HepG2 (cell line): ENCODE measurements around the gene OR1I1. TPM values are rescaled to one million over a fixed set of nuclear protein-coding genes. Genes with fewer than 3 reads are reported as not detected.

ENCODE experiments used
- CAMTA2 ChIP-seq: sonication (generic); formaldehyde crosslinking; IDR thresholded peaks from 2 replicates; pipeline ENCODE4 v1.4.0; 2020; ENCODE audit warnings: mild to moderate bottlenecking, missing genetic modification reagents, borderline replicate concordance
- DMAP1 ChIP-seq: IDR thresholded peaks from 2 replicates; pipeline ENCODE4 v1.6.1; 2016
- ETS1 ChIP-seq: sonication (generic); formaldehyde crosslinking; IDR thresholded peaks from 2 replicates; pipeline ENCODE4 v1.4.0; 2020; ENCODE audit warnings: missing genetic modification reagents
- GLMP ChIP-seq: sonication (generic); formaldehyde crosslinking; IDR thresholded peaks from 2 replicates; pipeline ENCODE4 v1.9.0; 2021; ENCODE audit warnings: missing genetic modification reagents, mild to moderate bottlenecking, borderline replicate concordance
- MTF1 ChIP-seq: sonication (generic); formaldehyde crosslinking; IDR thresholded peaks from 2 replicates; pipeline ENCODE4 v1.5.0; 2020; ENCODE audit warnings: missing genetic modification reagents
- MTF2 ChIP-seq: sonication (generic); formaldehyde crosslinking; IDR thresholded peaks from 2 replicates; pipeline ENCODE4 v1.5.0; 2020; ENCODE audit warnings: missing genetic modification reagents, borderline replicate concordance
- POLR2A ChIP-seq, 2 experiments: IDR thresholded peaks; 2 replicates each; pipeline ENCODE4 v1.6.1; 2011; ENCODE audit warnings: low read depth in 2 of 2, low read length in 2 of 2, mild to moderate bottlenecking in 1 of 2, moderate library complexity in 1 of 2; ENCODE audit not compliant: insufficient read depth in 1 of 2
- POLR2G ChIP-seq: fragments of 200-400 bp; formaldehyde crosslinking; IDR thresholded peaks from 2 replicates; pipeline ENCODE4 v1.6.1; 2018; ENCODE audit warnings: mild to moderate bottlenecking, low read depth, low read length, moderate library complexity
- REPIN1 ChIP-seq: sonication (generic); formaldehyde crosslinking; IDR thresholded peaks from 2 replicates; pipeline ENCODE4 v1.8.0; 2022; ENCODE audit warnings: missing genetic modification reagents, low read depth, mild to moderate bottlenecking, borderline replicate concordance
- SP1 ChIP-seq, 2 experiments: fragments of 450-650 bp in 1 of 2; sonication (generic) in 1 of 2; formaldehyde crosslinking in 1 of 2; IDR thresholded peaks; 2 replicates each; pipeline versions ENCODE4 v1.4.0 to v1.6.1; 2016 to 2020; ENCODE audit warnings: missing genetic modification reagents in 1 of 2
- TAF1 ChIP-seq: sonication (generic); formaldehyde crosslinking; IDR thresholded peaks from 2 replicates; pipeline ENCODE4 v1.4.0; 2020; ENCODE audit warnings: missing genetic modification reagents
- YY1 ChIP-seq: IDR thresholded peaks from 2 replicates; pipeline ENCODE4 v1.6.1; 2011; ENCODE audit warnings: low read length, low read depth, moderate library complexity, mild to moderate bottlenecking; ENCODE audit not compliant: insufficient read depth, insufficient replicate concordance
- ZFP1 ChIP-seq: IDR thresholded peaks from 2 replicates; pipeline ENCODE4 v1.6.1; 2016
- ZFP37 ChIP-seq: sonication (generic); formaldehyde crosslinking; IDR thresholded peaks from 2 replicates; pipeline ENCODE4 v1.4.0; 2020; ENCODE audit warnings: missing genetic modification reagents, borderline replicate concordance
- ZKSCAN1 ChIP-seq: fragments of 150-350 bp; IDR thresholded peaks from 2 replicates; pipeline ENCODE4 v1.6.1; 2014; ENCODE audit warnings: low read length
- ZMAT3 ChIP-seq: sonication (generic); formaldehyde crosslinking; conservative IDR thresholded peaks from 2 replicates; pipeline ENCODE4 v1.7.0; 2021; ENCODE audit warnings: missing genetic modification reagents
- ZNF407 ChIP-seq: sonication (generic); formaldehyde crosslinking; IDR thresholded peaks from one replicate; pipeline ENCODE4 v1.5.1; 2020; ENCODE audit warnings: mild to moderate bottlenecking, missing genetic modification reagents; ENCODE audit errors: not compliant biosample characterization
- ZNF44 ChIP-seq: sonication (generic); formaldehyde crosslinking; IDR thresholded peaks from 2 replicates; pipeline ENCODE4 v1.5.1; 2020; ENCODE audit warnings: mild to moderate bottlenecking, missing genetic modification reagents
- ZNF563 ChIP-seq: sonication (generic); formaldehyde crosslinking; IDR thresholded peaks from 2 replicates; pipeline ENCODE4 v1.8.0; 2022; ENCODE audit warnings: mild to moderate bottlenecking, moderate library complexity, missing genetic modification reagents
- ZNF790 ChIP-seq: sonication (generic); formaldehyde crosslinking; IDR thresholded peaks from 2 replicates; pipeline ENCODE4 v1.8.0; 2022; ENCODE audit warnings: missing genetic modification reagents, mild to moderate bottlenecking, borderline replicate concordance
- polyA plus RNA-seq, 8 experiments: library from polyadenylated mRNA; depleted of rRNA in 3 of 8; stranded (reverse) in 7 of 8; unstranded in 1 of 8; fragments of >200 nt; fragmentation: Illumina TruSeq in 4 of 8; extraction: Trizol in 4 of 8; gene quantifications; 2 replicates each; pipeline versions ENCODE4 v1.2.1 to v1.2.3, GENCODE V29; 2011 to 2016; ENCODE audit warnings: low read depth in 4 of 8, missing spikeins in 1 of 8, mixed read lengths in 1 of 8; ENCODE audit not compliant: insufficient read depth in 1 of 8
- total RNA-seq, 5 experiments: library from RNA; depleted of rRNA; stranded (reverse); fragments of >200 nt; fragmentation: Illumina TruSeq; extraction: Trizol; gene quantifications; 2 replicates each; pipeline ENCODE4 v1.2.3, GENCODE V29; 2016; ENCODE audit warnings: low read depth in 1 of 5

The OR1I1 gene
- total and polyA plus RNA-seq, 2 of the 13 experiments (the other 11 are each of a cell fraction or from before 2014, with no cell fraction given), result not detected

GRCh38 chr19:15124572-15125231 lies 42.7 kb downstream of the OR1I1 start (continued):
- TF ChIP-seq DMAP1 (CRISPR knock-in tag) (0 out of 2 replicates have a peak, but pooled peaks have one; percentile 8), ZFP37 (no peak), ZNF563 (CRISPR knock-in tag) (0 out of 2 replicates have a peak, but pooled peaks have one; percentile 70), MTF2 (CRISPR knock-in tag) (no peak), ZMAT3 (CRISPR knock-in tag) (0 out of 2 replicates have a peak, but pooled peaks have one; percentile 4), YY1 (peak; percentile 11), GLMP (CRISPR knock-in tag) (no peak), TAF1 (CRISPR knock-in tag) (peak; percentile 55; the same call in 1 of the 2 replicates), SP1 (IDR thresholded peaks at IDR 0.05) (no peak), SP1 (CRISPR knock-in tag; IDR thresholded peaks at IDR 0.05) (peak; percentile 78), POLR2A (IDR thresholded peaks at IDR 0.05; ENCODE audit: insufficient read depth in 1 of 2, low read depth in 2 of 2, low read length in 2 of 2) (peak in 1 of 2 experiments; percentile 5; a peak in 1 of 4 replicates), ZFP1 (CRISPR knock-in tag) (0 out of 2 replicates have a peak, but pooled peaks have one; percentile 16), REPIN1 (CRISPR knock-in tag) (0 out of 2 replicates have a peak, but pooled peaks have one; percentile 17), ZNF44 (CRISPR knock-in tag) (0 out of 2 replicates have a peak, but pooled peaks have one; percentile 2), CAMTA2 (CRISPR knock-in tag) (0 out of 2 replicates have a peak, but pooled peaks have one; percentile 10), MTF1 (CRISPR knock-in tag) (no peak), ZKSCAN1 (no peak), POLR2G (peak; percentile 56; the same call in 1 of the 2 replicates), ZNF407 (peak; percentile 16), ETS1 (CRISPR knock-in tag) (0 out of 2 replicates have a peak, but pooled peaks have one; percentile 5), ZNF790 (CRISPR knock-in tag) (peak; percentile 78; the same call in 1 of the 2 replicates)
